OCI-LY7 (cell line): ENCODE measurements around the gene NLGN1.

ENCODE experiments used
- EZH2phosphoT487 ChIP-seq: fragments of 200-600 bp; sonication (generic); IDR thresholded peaks from 2 replicates; pipeline ENCODE4 v1.6.1; 2018; ENCODE audit warnings: low read depth, borderline replicate concordance, mild to moderate bottlenecking, mixed run types, antibody characterized with exemption, low read length, moderate library complexity, mixed read lengths
- TF ChIP-seq, protein P1 (sequence below): fragments of 200-600 bp; sonication (generic); conservative IDR thresholded peaks from 2 replicates; pipeline ENCODE4 v1.5.1; 2014; ENCODE audit warnings: mild to moderate bottlenecking, antibody characterized with exemption, low read length, moderate library complexity, mixed read lengths

DNA sequence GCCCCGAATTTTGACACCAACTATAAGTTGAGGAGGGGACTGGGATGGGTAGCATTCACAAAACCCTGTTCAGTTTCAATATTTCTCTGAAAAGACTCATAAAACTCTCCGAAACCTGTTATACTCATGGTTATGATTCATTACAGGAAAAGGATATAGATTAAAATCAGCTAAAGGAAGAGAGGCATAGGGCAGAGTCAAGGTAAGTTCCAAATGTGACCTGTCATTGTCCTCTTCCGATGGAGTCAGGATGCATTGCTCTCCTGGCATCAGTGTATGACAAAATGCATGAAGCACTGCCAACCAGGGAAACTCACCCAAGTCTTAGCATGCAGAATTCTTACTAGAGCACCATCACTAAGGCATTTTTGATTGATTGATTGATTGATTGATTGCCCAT lies 936.6 kb downstream of the NLGN1 start:
- TF ChIP-seq, protein P1, sequence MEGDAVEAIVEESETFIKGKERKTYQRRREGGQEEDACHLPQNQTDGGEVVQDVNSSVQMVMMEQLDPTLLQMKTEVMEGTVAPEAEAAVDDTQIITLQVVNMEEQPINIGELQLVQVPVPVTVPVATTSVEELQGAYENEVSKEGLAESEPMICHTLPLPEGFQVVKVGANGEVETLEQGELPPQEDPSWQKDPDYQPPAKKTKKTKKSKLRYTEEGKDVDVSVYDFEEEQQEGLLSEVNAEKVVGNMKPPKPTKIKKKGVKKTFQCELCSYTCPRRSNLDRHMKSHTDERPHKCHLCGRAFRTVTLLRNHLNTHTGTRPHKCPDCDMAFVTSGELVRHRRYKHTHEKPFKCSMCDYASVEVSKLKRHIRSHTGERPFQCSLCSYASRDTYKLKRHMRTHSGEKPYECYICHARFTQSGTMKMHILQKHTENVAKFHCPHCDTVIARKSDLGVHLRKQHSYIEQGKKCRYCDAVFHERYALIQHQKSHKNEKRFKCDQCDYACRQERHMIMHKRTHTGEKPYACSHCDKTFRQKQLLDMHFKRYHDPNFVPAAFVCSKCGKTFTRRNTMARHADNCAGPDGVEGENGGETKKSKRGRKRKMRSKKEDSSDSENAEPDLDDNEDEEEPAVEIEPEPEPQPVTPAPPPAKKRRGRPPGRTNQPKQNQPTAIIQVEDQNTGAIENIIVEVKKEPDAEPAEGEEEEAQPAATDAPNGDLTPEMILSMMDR: no peak
- TF ChIP-seq EZH2phosphoT487: no peak
